H9 (cell line): ENCODE results near the gene CCR9. TPM values are rescaled to one million over a fixed set of nuclear protein-coding genes. Genes with fewer than 3 reads are reported as not detected.

Experiments
- DNase-seq: peaks from one replicate; pipeline ENCODE4 v3.0.0-alpha.2; 2017
- H2AFZ ChIP-seq: one replicate; pipeline ENCODE4 v1.6.1; 2013; ENCODE audit warnings: mild to moderate bottlenecking, low read length, control low read depth, moderate library complexity
- H2AK5ac ChIP-seq: 2 replicates; pipeline ENCODE4 v1.6.1; 2013; ENCODE audit warnings: low read length, control low read depth, mixed read lengths; ENCODE audit not compliant: insufficient read length
- H2BK120ac ChIP-seq: one replicate; pipeline ENCODE4 v1.6.1; 2013; ENCODE audit warnings: low read depth, mild to moderate bottlenecking, low read length, control low read depth, inconsistent platforms; ENCODE audit not compliant: poor library complexity, severe bottlenecking
- H2BK12ac ChIP-seq: 2 replicates; pipeline ENCODE4 v1.6.1; 2013; ENCODE audit warnings: low read length, control low read depth, mixed read lengths, low read depth; ENCODE audit not compliant: insufficient read length
- H2BK15ac ChIP-seq: 2 replicates; pipeline ENCODE4 v1.6.1; 2013; ENCODE audit warnings: low read depth, low read length, control low read depth
- H2BK20ac ChIP-seq: one replicate; pipeline ENCODE4 v1.6.1; 2013; ENCODE audit warnings: low read depth, mild to moderate bottlenecking, low read length, control low read depth, inconsistent platforms; ENCODE audit not compliant: poor library complexity, severe bottlenecking
- H2BK5ac ChIP-seq: 2 replicates; pipeline ENCODE4 v1.6.1; 2013; ENCODE audit warnings: low read length, control low read depth, mixed read lengths; ENCODE audit not compliant: insufficient read length
- H3K14ac ChIP-seq: 2 replicates; pipeline ENCODE4 v1.6.1; 2013; ENCODE audit warnings: low read length, control low read depth; ENCODE audit not compliant: insufficient read depth
- H3K18ac ChIP-seq: 2 replicates; pipeline ENCODE4 v1.6.1; 2013; ENCODE audit warnings: low read depth, mild to moderate bottlenecking, mixed read lengths, low read length, control low read depth; ENCODE audit not compliant: insufficient read length
- H3K23ac ChIP-seq: 2 replicates; pipeline ENCODE4 v1.6.1; 2013; ENCODE audit warnings: low read length, control low read depth, mixed read lengths, low read depth; ENCODE audit not compliant: insufficient read length
- H3K23me2 ChIP-seq: 2 replicates; pipeline ENCODE4 v1.6.1; 2013; ENCODE audit warnings: low read depth, mild to moderate bottlenecking, mixed read lengths, low read length, control low read depth; ENCODE audit not compliant: insufficient read length, poor library complexity, severe bottlenecking
- H3K27ac ChIP-seq: 2 replicates; pipeline ENCODE4 v1.5.1; 2013; ENCODE audit warnings: low read length, control low read depth, mixed read lengths, low read depth; ENCODE audit not compliant: insufficient read length
- H3K27me3 ChIP-seq: 2 replicates; pipeline ENCODE4 v1.6.1; 2013; ENCODE audit warnings: low read length, control low read depth, inconsistent platforms; ENCODE audit not compliant: insufficient read depth
- H3K4ac ChIP-seq: 2 replicates; pipeline ENCODE4 v1.6.1; 2013; ENCODE audit warnings: low read depth, mild to moderate bottlenecking, control low read depth, inconsistent platforms, low read length, moderate library complexity
- H3K4me1 ChIP-seq: 2 replicates; pipeline ENCODE4 v1.6.1; 2013; ENCODE audit warnings: low read length, control low read depth, inconsistent platforms; ENCODE audit not compliant: insufficient read depth
- H3K4me2 ChIP-seq: 2 replicates; pipeline ENCODE4 v1.6.1; 2013; ENCODE audit warnings: low read length, control low read depth, mixed read lengths; ENCODE audit not compliant: insufficient read length, insufficient read depth
- H3K56ac ChIP-seq: 2 replicates; pipeline ENCODE4 v1.6.1; 2013; ENCODE audit warnings: low read depth, mild to moderate bottlenecking, mixed read lengths, low read length, control low read depth; ENCODE audit not compliant: insufficient read length
- H3K79me1 ChIP-seq: 2 replicates; pipeline ENCODE4 v1.6.1; 2013; ENCODE audit warnings: low read depth, mild to moderate bottlenecking, moderate library complexity, low read length, control low read depth, inconsistent platforms; ENCODE audit not compliant: insufficient read depth, poor library complexity, severe bottlenecking
- H3K79me2 ChIP-seq: 2 replicates; pipeline ENCODE4 v1.6.1; 2013; ENCODE audit warnings: low read length, control low read depth, inconsistent platforms; ENCODE audit not compliant: insufficient read depth
- H3K9ac ChIP-seq: 2 replicates; pipeline ENCODE4 v1.6.1; 2013; ENCODE audit warnings: low read length, control low read depth, mixed read lengths; ENCODE audit not compliant: insufficient read length; ENCODE audit errors: extremely low read depth
- H3K9me3 ChIP-seq: one replicate; pipeline ENCODE4 v1.6.1; 2013; ENCODE audit warnings: low read depth, low read length, inconsistent platforms; ENCODE audit not compliant: control insufficient read depth
- H3T11ph ChIP-seq: one replicate; pipeline ENCODE4 v1.6.1; 2013; ENCODE audit warnings: mild to moderate bottlenecking, low read length, control low read depth, inconsistent platforms
- H4K20me1 ChIP-seq: one replicate; pipeline ENCODE4 v1.6.1; 2013; ENCODE audit not compliant: control insufficient read depth, insufficient read length, insufficient read depth
- H4K5ac ChIP-seq: 2 replicates; pipeline ENCODE4 v1.6.1; 2013; ENCODE audit warnings: low read depth, mild to moderate bottlenecking, mixed read lengths, low read length, control low read depth; ENCODE audit not compliant: insufficient read length
- H4K8ac ChIP-seq: replicated peaks from 2 replicates; pipeline ENCODE4 v1.6.1; 2013; ENCODE audit warnings: low read length, control low read depth, mixed read lengths, low read depth; ENCODE audit not compliant: insufficient read length
- H4K91ac ChIP-seq: 2 replicates; pipeline ENCODE4 v1.6.1; 2013; ENCODE audit warnings: low read depth, mild to moderate bottlenecking, moderate library complexity, mixed read lengths, low read length, control low read depth; ENCODE audit not compliant: insufficient read length
- H3K27ac Mint-ChIP-seq, 3 experiments: 2 replicates in 2 of 3; 3 replicates in 1 of 3; pipeline ENCODE4 v1.8.0; 2020 to 2021; ENCODE audit warnings: mixed read lengths in 3 of 3, mild to moderate bottlenecking in 1 of 3, moderate library complexity in 1 of 3
- H3K27me3 Mint-ChIP-seq: 2 replicates; pipeline ENCODE4 v1.8.0; 2021; ENCODE audit warnings: low read depth, mild to moderate bottlenecking, moderate library complexity, mixed read lengths
- H3K36me3 Mint-ChIP-seq, 3 experiments: 2 replicates in 2 of 3; 3 replicates in 1 of 3; pipeline ENCODE4 v1.8.0; 2020 to 2021; ENCODE audit warnings: low read depth in 3 of 3, mixed read lengths in 3 of 3; ENCODE audit not compliant: insufficient read depth in 1 of 3
- H3K4me1 Mint-ChIP-seq, 2 experiments: 2 replicates each; pipeline ENCODE4 v1.8.0; 2020; ENCODE audit warnings: mixed read lengths in 2 of 2
- H3K4me3 Mint-ChIP-seq, 2 experiments: 2 replicates in 1 of 2; 3 replicates in 1 of 2; pipeline ENCODE4 v1.8.0; 2020 to 2021; ENCODE audit warnings: mild to moderate bottlenecking in 2 of 2, mixed read lengths in 2 of 2, moderate library complexity in 1 of 2
- H3K9me3 Mint-ChIP-seq, 2 experiments: 2 replicates in 1 of 2; 3 replicates in 1 of 2; pipeline ENCODE4 v1.8.0; 2020; ENCODE audit warnings: mild to moderate bottlenecking in 2 of 2, mixed read lengths in 2 of 2, moderate library complexity in 1 of 2
- WGBS: extraction: QIAGEN DNeasy Blood & Tissue Kit; methylation state at CpG from one replicate; pipeline ENCODE4 v1.1.7; 2013; ENCODE audit warnings: missing lambda C conversion rate, low lambda C conversion rate, mixed read lengths; ENCODE audit not compliant: insufficient read length; ENCODE audit errors: extremely low coverage; 5-methylcytosine and 5-hydroxymethylcytosine counted together
- total RNA-seq: library from RNA; stranded (reverse); gene quantifications from 2 replicates; pipeline ENCODE4 v1.2.1, GENCODE V29; 2021
- TF ChIP-seq, protein P1 (sequence below): fragments of 200-600 bp; sonication (generic); conservative IDR thresholded peaks from 3 replicates; pipeline ENCODE4 v1.8.0; 2021; ENCODE audit warnings: antibody characterized with exemption, mild to moderate bottlenecking

CCR9 gene
- total RNA-seq, 1 experiment from 2014 or later = not detected

DNA sequence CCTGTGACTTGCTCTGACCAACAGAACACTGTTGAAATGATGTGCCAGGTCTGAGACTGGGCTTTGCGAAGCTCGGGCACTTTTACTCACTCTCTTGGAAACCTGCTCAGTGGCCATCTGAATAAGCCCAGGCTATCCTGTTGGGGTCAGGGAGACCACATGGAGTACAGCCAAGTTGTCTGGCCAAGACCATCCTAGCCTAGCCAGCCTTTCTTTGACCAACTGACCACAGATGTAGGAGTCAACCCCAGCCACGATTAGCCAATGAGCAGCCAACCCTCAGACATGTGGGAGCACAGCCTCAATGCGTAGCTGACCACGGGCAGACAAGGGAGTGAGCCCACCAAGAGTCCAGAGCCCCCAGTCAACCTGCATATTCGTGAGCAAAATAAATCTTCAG lies 26.1 kb downstream of the CCR9 start:
- no peaks in the 10 kb centered on the region for H3K36me3 Mint-ChIP-seq
- Histone ChIP-seq H4K5ac (no peak overlapping the region), H4K91ac (no peak overlapping the region), H3K4me1 (no peaks in the 10 kb centered on the region; the same call in 1 of the 2 replicates), H3K23ac (no peak overlapping the region), H3K4me2 (no peak overlapping the region), H4K8ac (no peak overlapping the region), H3K56ac (no peak overlapping the region), H2AFZ (no peak overlapping the region), H3K79me2 (no peaks in the 10 kb centered on the region), H3K27ac (no peak overlapping the region), H3K27me3 (no peaks in the 10 kb centered on the region), H2BK12ac (no peak overlapping the region), H2AK5ac (no peak overlapping the region), H3K18ac (no peak overlapping the region), H2BK15ac (no peak overlapping the region), H3K14ac (no peak overlapping the region), H3K4ac (no peak overlapping the region), H2BK5ac (no peak overlapping the region), H2BK20ac (no peak overlapping the region), H3K79me1 (no peaks in the 10 kb centered on the region), H4K20me1 (no peaks in the 10 kb centered on the region), H3K9ac (no peak overlapping the region), H3K9me3 (no peaks in the 10 kb centered on the region), H3T11ph (no peak overlapping the region), H2BK120ac (no peak overlapping the region), H3K23me2 (no peaks in the 10 kb centered on the region)
- WGBS = no CpG with 5 or more reads among the region's 6 CpGs
- H3K4me3 Mint-ChIP-seq = no peak overlapping the region
- DNase-seq = no peak
- H3K9me3 Mint-ChIP-seq = no peaks in the 10 kb centered on the region
- peaks cover 7 to 12% of the 10 kb centered on the region in 2 experiments for H3K4me1 Mint-ChIP-seq
- H3K27ac Mint-ChIP-seq = no peak overlapping the region
- TF ChIP-seq, protein P1, sequence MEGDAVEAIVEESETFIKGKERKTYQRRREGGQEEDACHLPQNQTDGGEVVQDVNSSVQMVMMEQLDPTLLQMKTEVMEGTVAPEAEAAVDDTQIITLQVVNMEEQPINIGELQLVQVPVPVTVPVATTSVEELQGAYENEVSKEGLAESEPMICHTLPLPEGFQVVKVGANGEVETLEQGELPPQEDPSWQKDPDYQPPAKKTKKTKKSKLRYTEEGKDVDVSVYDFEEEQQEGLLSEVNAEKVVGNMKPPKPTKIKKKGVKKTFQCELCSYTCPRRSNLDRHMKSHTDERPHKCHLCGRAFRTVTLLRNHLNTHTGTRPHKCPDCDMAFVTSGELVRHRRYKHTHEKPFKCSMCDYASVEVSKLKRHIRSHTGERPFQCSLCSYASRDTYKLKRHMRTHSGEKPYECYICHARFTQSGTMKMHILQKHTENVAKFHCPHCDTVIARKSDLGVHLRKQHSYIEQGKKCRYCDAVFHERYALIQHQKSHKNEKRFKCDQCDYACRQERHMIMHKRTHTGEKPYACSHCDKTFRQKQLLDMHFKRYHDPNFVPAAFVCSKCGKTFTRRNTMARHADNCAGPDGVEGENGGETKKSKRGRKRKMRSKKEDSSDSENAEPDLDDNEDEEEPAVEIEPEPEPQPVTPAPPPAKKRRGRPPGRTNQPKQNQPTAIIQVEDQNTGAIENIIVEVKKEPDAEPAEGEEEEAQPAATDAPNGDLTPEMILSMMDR = no peak
- peaks cover 35% of the 10 kb centered on the region for H3K27me3 Mint-ChIP-seq
